ENCODE measurements around the gene STK40. TPM values are rescaled to one million over a fixed set of nuclear protein-coding genes. Genes with fewer than 3 reads are reported as not detected.
A peak's percentile ranks its signal among the peaks of the same experiment; 100 is the strongest.

STK40 gene
- total RNA-seq, 1 experiment from 2014 or later: 26.2 TPM

DNA sequence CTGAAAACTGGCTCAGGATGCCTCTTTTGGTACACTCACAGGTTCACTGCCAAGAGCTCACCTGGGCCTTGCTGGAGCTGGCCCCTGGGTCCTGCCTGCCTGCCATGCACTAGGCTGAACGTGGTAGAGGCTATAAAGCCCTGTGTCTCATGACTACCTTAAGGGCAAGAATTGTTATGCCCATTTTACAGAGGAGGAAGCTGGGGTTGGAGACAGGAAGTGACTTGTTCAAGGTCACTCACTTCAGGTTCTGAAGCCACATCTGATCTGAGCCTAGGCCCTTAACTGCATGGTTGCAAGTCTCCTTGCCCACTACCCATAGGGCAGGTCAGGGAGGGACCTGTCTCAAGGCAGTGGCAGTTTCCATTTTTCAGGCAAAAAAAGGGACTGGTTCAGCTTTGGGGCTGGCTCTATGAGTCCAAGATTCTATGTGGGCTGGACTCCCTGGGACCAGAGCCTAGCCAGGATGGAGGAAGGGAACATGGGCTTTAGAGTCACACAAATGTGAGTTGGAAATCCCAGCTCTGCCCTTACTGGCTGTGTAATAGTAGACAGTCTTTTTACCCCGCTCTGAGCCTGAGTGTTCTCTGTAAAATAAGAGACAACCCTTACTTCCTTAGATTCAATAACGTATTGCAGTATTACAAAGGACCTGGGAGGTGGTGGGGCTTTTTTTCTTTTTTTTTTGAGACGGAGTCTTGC is 7.8 kb downstream of the STK40 start:
- no peak overlapping the region for H3K9ac ChIP-seq (ENCODE audit: extremely low read depth, insufficient read length, low read length)
- no peak overlapping the region for H3K27ac ChIP-seq (ENCODE audit: insufficient read length, low read depth, low read length)
- Mint-ChIP-seq H3K4me1 (peaks cover 25 to 34% of the 10 kb centered on the region in 2 experiments), H3K27ac (peak overlapping the region in 2 of 3 experiments; percentile 82 to 92; a peak in 3 of 7 replicates), H3K36me3 (ENCODE audit: insufficient read depth in 1 of 3, low read depth in 3 of 3) (peaks cover 0 to 9% (median 5%) of the 10 kb centered on the region in 3 experiments; a peak in 2 of 7 replicates), H3K4me3 (no peak overlapping the region), H3K27me3 (ENCODE audit: low read depth) (no peaks in the 10 kb centered on the region), H3K9me3 (no peaks in the 10 kb centered on the region)
- no peaks in the 10 kb centered on the region for H4K20me1 ChIP-seq (ENCODE audit: control insufficient read depth, insufficient read depth, insufficient read length)
- H3K4me2 ChIP-seq (ENCODE audit: insufficient read depth, insufficient read length, low read length): no peak overlapping the region
- peaks cover 7% of the 10 kb centered on the region; the same call in 1 of the 2 replicates for H3K4me1 ChIP-seq (ENCODE audit: insufficient read depth, low read length)
- no peak overlapping the region for H2BK5ac ChIP-seq (ENCODE audit: insufficient read length, low read length)
- no peak overlapping the region for H2BK15ac ChIP-seq (ENCODE audit: low read depth, low read length)
- H2AFZ ChIP-seq (ENCODE audit: low read length): no peak overlapping the region
- no peak overlapping the region for H2BK12ac ChIP-seq (ENCODE audit: insufficient read length, low read depth, low read length)
- H3K56ac ChIP-seq (ENCODE audit: insufficient read length, low read depth, low read length): no peak overlapping the region
- H3T11ph ChIP-seq (ENCODE audit: low read length): no peak overlapping the region
- H3K79me2 ChIP-seq (ENCODE audit: insufficient read depth, low read length): peaks cover 6% of the 10 kb centered on the region; the same call in 1 of the 2 replicates
- H3K27me3 ChIP-seq (ENCODE audit: insufficient read depth, low read length): no peaks in the 10 kb centered on the region
- no peaks in the 10 kb centered on the region for H3K9me3 ChIP-seq (ENCODE audit: control insufficient read depth, low read depth, low read length)
- TF ChIP-seq, protein P1, sequence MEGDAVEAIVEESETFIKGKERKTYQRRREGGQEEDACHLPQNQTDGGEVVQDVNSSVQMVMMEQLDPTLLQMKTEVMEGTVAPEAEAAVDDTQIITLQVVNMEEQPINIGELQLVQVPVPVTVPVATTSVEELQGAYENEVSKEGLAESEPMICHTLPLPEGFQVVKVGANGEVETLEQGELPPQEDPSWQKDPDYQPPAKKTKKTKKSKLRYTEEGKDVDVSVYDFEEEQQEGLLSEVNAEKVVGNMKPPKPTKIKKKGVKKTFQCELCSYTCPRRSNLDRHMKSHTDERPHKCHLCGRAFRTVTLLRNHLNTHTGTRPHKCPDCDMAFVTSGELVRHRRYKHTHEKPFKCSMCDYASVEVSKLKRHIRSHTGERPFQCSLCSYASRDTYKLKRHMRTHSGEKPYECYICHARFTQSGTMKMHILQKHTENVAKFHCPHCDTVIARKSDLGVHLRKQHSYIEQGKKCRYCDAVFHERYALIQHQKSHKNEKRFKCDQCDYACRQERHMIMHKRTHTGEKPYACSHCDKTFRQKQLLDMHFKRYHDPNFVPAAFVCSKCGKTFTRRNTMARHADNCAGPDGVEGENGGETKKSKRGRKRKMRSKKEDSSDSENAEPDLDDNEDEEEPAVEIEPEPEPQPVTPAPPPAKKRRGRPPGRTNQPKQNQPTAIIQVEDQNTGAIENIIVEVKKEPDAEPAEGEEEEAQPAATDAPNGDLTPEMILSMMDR (conservative IDR thresholded peaks at IDR 0.05): no peak
- H3K18ac ChIP-seq (ENCODE audit: insufficient read length, low read depth, low read length): no peak overlapping the region
- no peak overlapping the region for H4K8ac ChIP-seq (replicated peaks; ENCODE audit: insufficient read length, low read depth, low read length)
- H2AK5ac ChIP-seq (ENCODE audit: insufficient read length, low read length): no peak overlapping the region
- no peaks in the 10 kb centered on the region for H3K79me1 ChIP-seq (ENCODE audit: insufficient read depth, low read depth, low read length, poor library complexity, severe bottlenecking)
- H3K4ac ChIP-seq (ENCODE audit: low read depth, low read length): no peak overlapping the region
- no peak overlapping the region for H2BK20ac ChIP-seq (ENCODE audit: low read depth, low read length, poor library complexity, severe bottlenecking)
- no peaks in the 10 kb centered on the region for H3K23me2 ChIP-seq (ENCODE audit: insufficient read length, low read depth, low read length, poor library complexity, severe bottlenecking)
- no peak overlapping the region for H3K14ac ChIP-seq (ENCODE audit: insufficient read depth, low read length)
- DNase-seq: no peak
- WGBS (ENCODE audit: extremely low coverage, insufficient read length, low lambda C conversion rate): no CpG with 5 or more reads among the region's 4 CpGs
- no peak overlapping the region for H4K91ac ChIP-seq (ENCODE audit: insufficient read length, low read depth, low read length)
- H2BK120ac ChIP-seq (ENCODE audit: low read depth, low read length, poor library complexity, severe bottlenecking): no peak overlapping the region
- H4K5ac ChIP-seq (ENCODE audit: insufficient read length, low read depth, low read length): no peak overlapping the region
- H3K23ac ChIP-seq (ENCODE audit: insufficient read length, low read depth, low read length): no peak overlapping the region

All from H9 (cell line).